DMS153 treated with DMSO at 0.1 percent for 48 hours (cell line): ENCODE results near the gene FBXL7.

Experiments
- DNase-seq: peaks from one replicate; lab custom pipeline; 2025; ENCODE audit not compliant: unreplicated experiment; lab: John Stamatoyannopoulos, UW

FBXL7 gene

GRCh38 chr5:15929611-15930263 lies 429.8 kb downstream of the FBXL7 start:
- DNase-seq, result no peak

- no peak for DNase-seq
These were observed 432.1 kb downstream of the FBXL7 start for GRCh38 chr5:15932066-15932465.

- no peak for DNase-seq
These were observed 433.6 kb downstream of the FBXL7 start for GRCh38 chr5:15933259-15934207.

GRCh38 chr5:15936505-15937245 lies 436.7 kb downstream of the FBXL7 start:
- no peak for DNase-seq

GRCh38 chr5:15937708-15938107 lies 437.7 kb downstream of the FBXL7 start:
- no peak for DNase-seq

GRCh38 chr5:15938186-15938585 lies 438.2 kb downstream of the FBXL7 start:
- no peak for DNase-seq

GRCh38 chr5:15938961-15939360 lies 439.0 kb downstream of the FBXL7 start:
- DNase-seq, result no peak

- DNase-seq, result no peak
These were observed 440.9 kb downstream of the FBXL7 start for GRCh38 chr5:15940905-15941304.

GRCh38 chr5:15943487-15943886 lies 443.5 kb downstream of the FBXL7 start:
- DNase-seq, result no peak

- no peak for DNase-seq
These were observed 446.0 kb downstream of the FBXL7 start for GRCh38 chr5:15946026-15946425.

- DNase-seq, result no peak
These were observed 448.2 kb downstream of the FBXL7 start for GRCh38 chr5:15948190-15948589.

GRCh38 chr5:15951126-15951525 lies 451.1 kb downstream of the FBXL7 start:
- no peak for DNase-seq

GRCh38 chr5:15951550-15951949 lies 451.6 kb downstream of the FBXL7 start:
- no peak for DNase-seq

- DNase-seq, result no peak
These were observed 456.6 kb downstream of the FBXL7 start for GRCh38 chr5:15956622-15957021.

- no peak for DNase-seq
These were observed 457.1 kb downstream of the FBXL7 start for GRCh38 chr5:15957124-15957523.

- no peak for DNase-seq
These were observed 459.6 kb downstream of the FBXL7 start for GRCh38 chr5:15959370-15960164.

- DNase-seq, result no peak
These were observed 466.2 kb downstream of the FBXL7 start for GRCh38 chr5:15966066-15966640.

GRCh38 chr5:15966651-15967050 lies 466.7 kb downstream of the FBXL7 start:
- DNase-seq, result no peak

GRCh38 chr5:15968993-15969392 lies 469.0 kb downstream of the FBXL7 start:
- DNase-seq, result no peak

GRCh38 chr5:15977851-15978250 lies 477.9 kb downstream of the FBXL7 start:
- no peak for DNase-seq
